T-helper 2 cell treated with Interferon-gamma antibody and Interleukin-4, amounts not matched to agents 100 ng/mL and 5 ng/mL, for 36 hours (primary cell): ENCODE data around the gene ACBD6. TPM values are rescaled to one million over a fixed set of nuclear protein-coding genes. Genes with fewer than 3 reads are reported as not detected.

Source experiments
- intact Hi-C: fragments of 100-400 bp; cut with micrococcal nuclease; formaldehyde crosslinking; loops from one replicate; pipeline ENCODE4 v1.15.1; 2023
- total RNA-seq: library from RNA; stranded (reverse); gene quantifications from 2 replicates; pipeline ENCODE4 v1.2.3, GENCODE V29; 2022

Gene ACBD6
- total RNA-seq, 1 donor from 2014 or later = 47.6 TPM

DNA sequence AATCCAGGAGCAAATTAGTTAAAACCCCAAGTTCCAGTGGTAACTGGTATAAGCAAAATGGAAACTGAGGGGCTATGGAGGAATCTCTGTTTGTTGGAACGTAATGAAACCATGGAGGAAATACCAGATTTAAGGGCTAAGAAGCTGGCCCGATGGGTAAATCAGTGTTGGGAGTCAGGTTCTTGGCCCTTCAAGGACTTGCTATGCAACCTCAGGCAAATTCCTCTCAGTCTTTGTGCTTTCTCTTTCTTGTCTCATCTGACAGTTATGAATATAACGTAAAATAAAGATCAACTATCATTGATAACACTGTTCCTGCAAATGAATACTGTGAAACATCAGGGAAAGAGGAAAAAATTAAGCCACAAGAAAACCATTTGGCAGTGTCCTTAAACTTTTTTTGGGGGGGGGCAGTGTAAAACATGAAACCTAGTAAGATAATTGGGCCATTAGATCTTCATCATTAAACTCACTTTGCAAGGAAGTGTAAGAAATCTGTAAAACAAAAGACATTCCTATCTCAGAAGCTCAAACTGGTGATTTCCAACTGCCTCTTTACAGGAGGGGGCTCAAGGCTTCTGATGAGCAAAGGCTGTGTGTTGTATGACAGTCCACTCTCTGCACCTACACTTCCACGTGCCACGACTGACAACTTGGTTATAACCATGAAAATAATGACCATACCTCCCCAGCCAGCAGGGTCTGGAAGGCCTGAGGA lies 224.7 kb downstream of the ACBD6 start:
- intact Hi-C loops = no loop called here

DNA sequence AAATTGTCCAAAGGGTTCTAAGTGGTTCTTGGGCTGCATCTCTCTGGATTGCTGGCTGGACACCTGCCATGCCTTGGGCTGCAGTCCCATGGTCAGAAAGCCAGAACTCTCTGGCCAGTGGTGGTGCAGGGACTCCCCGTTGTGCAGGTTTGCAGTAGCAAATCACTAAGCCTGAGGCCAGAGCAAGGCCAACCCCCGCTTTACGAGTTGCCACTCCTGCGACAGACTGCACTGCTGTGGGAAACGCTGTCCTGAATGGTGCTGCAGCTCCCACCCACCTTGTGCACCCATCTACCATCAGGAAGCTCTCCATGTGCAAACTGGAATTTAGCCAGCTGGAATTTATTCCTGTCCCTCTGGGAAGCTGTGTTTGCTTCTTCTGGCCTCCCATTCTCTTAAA lies 226.7 kb downstream of the ACBD6 start:
- intact Hi-C loops = no loop called here

DNA sequence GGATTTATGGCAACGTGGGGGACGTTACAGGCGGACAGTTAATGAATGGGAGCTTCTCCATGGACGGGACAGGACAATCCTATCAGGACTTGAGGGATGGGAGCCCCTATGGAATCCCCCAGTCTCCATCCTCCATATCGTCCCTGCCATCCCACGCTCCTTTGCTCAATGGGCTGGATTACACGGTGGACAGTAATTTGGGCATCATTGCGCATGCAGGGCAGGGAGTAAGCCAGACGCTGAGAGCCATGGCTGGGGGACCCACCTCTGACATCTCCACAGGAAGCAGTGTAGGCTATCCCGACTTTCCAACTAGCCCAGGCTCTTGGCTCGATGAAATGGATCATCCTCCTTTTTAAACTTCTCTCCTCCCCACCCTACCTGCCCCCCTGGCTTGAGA lies 228.2 kb downstream of the ACBD6 start:
- intact Hi-C loops = no loop called here

DNA sequence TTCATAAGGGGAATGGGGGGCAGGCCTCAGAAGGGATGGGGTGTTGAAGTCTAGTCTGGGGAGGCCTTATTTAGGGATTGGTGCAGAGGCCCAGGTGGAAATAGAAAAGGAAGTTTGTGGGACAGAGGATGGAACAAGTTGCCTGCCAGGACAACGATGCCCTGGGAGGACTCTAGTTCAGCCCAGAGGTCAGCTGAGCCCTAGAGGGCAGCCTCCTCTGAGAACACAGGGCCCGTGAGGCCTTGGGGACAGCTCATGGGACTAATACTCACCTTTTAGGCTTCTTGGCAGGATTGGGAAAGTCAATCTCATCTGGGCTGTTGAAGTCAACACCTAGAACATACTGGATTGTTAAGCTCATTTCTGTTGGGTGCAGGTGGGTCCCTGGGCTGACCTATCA lies 229.3 kb downstream of the ACBD6 start:
- intact Hi-C loops = no loop called here

DNA sequence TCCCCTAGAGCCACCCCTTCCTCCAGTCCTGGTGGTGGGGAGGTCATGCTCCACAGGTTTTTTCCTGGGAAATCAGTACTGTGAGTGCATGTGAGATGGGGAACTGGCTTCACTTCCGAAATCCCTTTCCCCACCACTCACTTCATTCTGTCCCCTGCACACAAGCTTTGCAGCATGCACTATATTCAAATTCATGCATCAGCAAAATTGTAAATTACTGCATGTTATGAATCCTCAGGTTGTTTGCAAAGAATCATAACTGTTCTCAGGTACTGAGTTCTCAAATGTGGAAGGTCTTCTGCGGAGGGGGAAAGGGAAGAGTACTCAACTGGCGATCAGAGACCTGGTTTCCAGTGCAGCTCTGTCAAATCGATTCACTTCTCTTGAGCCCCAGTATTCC lies 230.0 kb downstream of the ACBD6 start:
- intact Hi-C loops = no loop called here

DNA sequence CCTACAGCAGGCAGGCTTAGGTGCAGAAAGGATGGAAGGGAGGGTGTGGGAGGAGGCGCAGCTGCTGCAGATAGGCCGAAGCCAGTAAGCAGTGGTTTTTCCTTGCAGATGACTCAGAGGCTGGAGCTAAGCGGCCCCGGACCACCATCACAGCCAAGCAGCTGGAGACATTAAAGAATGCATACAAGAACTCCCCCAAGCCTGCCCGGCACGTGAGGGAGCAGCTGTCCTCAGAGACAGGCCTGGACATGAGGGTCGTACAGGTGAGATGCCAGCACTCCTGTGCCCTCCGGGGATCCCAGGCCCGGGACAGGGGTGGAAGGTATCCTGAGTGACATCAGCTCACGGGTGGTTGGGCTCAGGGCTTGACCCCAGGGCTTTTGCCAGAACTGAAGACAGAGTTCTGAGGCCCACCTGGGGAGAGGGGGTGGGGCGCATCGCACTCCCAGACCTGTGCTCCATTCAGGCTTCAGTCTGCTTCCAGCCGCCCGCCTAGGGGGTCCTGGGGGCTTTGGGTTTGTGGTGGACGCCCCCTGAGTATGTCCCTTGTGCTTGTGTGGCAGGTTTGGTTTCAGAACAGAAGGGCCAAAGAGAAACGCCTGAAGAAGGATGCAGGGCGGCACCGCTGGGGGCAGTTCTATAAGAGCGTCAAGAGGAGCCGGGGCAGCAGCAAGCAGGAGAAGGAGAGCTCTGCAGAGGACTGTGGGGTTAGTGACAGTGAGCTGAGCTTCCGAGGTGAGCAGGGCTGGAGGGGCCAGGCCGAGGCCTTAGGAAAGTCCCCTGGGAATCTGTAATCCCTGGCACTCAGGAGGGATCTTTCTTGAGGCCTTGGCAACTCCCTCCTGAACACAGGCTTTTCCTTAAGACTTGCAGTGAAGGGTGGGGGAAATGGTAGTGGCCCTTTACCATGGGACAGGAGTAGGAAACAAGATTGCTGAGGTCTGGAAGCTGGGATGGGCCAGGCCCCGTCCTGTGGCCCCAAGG lies 230.8 kb downstream of the ACBD6 start:
- intact Hi-C loops = no loop called here

DNA sequence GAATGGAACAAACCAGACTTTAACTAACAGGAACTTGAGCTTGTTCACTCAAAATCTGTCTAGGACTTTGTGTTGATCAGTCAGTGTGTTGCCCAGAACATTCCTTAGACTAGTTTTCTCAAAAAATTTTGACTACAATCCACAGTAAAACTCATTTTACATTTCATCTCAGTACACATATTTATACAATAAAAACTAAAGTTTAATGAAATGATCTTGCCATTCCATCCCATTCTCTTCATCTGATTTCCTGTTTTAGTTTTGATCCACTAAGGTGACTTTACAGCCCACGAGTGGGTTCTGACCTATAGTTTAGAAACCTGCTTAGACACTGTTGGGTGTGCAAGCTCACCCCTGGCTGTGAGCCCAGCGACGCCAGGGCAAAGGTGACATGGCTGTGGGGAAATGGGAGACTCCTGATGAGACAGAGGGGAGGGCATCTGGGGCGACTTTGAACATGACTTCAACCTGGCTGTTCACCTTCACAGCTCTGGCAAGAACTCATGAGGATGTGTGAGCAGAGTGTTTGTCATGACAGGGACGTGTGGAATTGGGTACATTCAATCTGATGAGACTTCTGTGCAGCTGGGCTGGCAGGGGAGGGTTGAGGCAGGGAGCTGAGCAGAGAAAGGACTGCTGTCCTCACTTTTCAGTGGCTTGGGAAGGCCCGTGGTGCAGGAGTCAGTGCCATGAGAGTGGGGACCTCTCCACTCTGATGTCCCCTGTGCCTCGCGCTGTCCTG lies 231.7 kb downstream of the ACBD6 start:
- intact Hi-C loops = no loop called here

DNA sequence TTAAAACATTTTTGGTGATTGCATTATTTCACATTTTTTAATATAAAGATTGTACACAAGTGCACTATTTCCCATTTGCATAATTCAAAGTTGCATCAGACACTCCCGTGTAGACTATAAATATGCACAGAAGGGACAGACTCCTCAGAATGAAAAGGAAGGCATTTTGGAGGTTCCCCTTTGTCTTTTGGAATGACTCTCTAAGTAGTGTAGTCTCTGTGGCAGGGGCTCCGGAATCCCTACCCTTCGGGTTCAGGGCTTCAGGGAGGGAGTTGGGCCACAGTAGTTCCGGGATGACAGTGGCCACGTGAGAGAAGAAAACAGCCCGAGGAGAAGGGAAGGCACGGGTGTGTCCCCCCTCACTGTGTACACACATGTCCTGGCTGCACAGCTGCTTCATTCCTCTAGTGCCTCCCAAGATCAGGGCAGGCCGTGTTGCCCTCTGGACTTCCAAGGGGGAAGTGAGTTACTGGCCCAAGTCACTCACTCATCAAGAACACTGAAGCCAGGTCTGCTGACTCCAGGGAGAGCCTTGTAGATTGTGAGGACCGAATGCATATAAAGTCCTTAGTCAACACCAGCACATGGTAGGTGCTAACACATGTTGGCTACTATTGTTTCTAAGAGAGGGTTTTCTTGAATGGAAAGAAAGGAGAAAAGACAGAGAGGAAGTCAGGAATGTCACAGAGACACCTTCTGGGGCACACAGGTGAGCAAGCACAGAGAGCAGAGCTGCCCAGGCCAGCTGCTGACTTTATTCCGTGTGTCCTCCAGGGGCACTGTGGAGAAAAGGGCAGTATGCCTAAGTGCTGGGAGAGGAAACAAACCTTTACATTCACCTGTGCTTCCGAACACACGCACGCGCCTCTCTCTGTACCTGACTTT lies 232.5 kb downstream of the ACBD6 start:
- intact Hi-C loops = no loop called here

DNA sequence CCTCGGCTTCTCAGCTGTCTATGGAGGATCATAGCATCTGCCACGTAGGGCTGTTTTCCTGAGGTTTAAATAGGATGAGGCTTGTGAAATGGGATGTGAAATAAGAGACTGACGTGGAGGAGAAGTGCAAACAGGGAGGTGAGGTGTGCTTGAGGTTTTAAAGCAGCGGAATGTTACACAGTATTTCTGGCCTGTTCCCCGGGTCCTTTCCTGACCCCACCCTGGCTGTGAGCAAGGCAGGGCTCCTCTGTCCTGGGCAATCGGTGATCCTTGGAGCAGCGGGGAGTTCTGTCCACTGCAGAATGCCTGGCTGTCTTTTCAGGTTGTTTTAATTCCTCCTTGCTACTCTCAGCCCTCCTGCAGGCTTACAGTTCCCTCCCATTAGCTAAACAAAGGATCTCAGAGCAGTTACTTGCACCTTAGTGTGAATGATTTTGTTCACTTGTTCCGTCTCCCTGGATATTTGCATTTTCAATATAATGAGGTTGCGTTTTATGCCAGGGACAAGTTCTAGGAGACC lies 233.8 kb downstream of the ACBD6 start:
- intact Hi-C loops = no loop called here

DNA sequence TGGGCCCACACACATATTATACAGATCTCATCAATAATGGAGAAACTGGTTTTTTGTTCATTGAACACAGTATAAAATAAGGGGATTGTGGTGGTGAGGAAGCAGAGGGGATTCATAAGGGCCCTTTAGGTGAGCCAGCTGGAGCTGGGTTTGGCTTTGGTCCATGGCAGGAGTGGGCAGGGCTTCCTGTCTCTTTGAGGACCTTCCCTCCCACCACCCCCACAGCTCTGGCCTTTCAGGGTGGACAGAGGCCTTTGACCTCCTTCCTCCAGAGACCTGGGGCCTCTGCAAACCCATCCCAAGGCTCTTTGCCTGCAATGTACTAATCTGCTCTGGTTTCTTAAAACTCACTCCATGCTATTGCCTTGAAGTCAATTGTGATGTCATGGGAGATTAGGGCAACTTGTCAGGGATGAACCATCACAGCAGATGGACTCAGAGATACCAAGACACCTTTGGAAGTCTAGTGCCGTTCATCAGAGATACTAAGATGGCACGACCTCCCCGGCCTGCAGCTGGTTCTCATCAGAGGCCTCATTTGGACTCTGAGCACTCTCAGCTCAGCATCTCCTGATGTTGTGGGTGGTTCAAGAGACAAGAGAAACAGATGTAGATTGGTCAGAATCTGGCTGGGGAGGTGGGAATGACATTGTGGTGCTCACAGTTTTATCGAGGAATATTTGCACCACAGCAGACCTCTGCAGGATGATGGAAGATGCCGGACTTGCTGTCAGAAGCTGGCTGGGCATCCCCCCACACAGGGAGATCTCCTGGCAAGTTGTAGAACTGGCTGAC lies 234.4 kb downstream of the ACBD6 start:
- intact Hi-C loops = no loop called here

DNA sequence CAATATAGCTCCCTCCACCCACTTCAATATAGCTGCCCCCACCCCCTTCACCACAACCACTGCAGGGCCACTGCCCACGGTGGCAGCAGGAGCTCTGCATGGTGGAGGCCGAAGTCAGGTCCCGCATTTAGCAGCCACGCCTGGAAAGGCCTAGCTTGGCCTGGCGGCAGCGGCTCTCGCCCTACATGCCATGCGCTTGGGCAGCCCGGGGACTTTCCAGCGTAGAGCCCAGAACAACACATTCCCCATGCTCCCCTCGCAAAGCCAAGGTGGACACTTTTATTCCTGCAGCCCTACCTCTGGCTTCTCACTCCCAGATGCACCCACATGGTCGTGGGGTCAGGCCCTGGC lies 235.2 kb downstream of the ACBD6 start:
- intact Hi-C loops = no loop called here

DNA sequence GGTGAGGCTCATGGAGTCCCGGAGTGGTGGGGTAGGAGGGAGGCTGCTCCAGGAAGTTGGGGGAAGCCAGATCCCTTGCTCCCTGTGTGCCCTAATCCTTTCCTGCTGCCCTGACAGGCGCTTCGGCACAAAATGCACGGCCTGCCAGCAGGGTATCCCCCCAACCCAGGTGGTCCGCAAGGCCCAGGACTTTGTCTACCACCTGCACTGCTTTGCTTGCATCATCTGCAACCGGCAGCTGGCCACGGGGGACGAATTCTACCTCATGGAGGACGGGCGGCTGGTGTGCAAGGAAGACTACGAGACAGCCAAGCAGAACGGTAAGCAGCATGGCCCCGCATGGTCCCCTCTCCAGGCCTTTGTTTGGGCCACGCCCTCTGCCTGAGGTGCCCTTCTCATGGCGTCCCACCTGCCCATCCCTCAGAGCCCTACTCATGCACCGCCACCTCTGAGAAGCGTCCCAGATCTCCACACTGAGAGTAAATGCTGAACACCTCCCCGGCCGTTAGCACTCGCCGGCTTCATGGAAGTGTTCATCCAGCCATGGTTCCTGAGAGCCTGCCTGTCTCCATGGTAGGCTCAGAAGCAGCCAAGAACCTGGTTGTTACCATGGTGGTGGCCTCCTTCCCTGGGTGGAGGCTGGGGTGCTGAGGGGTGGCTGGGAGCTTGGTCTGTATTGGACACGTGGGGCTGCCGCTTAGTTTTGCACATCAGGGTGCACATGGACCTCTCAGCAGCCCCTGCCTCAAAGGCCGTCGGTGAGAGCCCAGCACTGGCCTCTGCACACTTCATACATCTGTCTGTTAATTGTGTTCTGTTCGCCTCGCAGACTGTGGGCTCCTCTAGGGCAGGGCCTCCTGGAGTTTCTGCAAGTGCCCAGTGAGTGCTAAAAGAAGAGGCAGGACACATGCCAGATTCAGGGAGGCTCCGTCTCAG lies 235.8 kb downstream of the ACBD6 start:
- intact Hi-C loops = no loop called here

DNA sequence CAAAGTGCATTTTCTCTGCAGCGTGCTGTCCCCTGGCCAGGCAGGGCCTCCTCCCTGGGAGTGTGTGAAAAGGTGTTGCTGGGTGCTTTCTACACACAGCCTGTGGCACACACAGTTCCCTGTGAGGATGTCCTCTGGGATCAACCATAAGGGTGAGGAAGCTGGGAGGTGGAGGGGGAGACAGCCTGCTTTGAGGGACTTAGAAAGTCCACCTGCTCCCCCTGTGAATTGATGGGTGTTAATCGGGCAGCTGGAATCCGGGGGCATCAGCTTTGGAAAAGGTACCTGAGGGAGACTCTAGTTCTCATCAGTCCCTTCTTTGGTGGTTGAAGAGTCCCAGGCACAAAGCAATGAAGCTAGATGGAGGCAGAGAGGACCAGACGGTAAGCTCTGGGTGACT lies 236.5 kb downstream of the ACBD6 start:
- intact Hi-C loops = no loop called here

DNA sequence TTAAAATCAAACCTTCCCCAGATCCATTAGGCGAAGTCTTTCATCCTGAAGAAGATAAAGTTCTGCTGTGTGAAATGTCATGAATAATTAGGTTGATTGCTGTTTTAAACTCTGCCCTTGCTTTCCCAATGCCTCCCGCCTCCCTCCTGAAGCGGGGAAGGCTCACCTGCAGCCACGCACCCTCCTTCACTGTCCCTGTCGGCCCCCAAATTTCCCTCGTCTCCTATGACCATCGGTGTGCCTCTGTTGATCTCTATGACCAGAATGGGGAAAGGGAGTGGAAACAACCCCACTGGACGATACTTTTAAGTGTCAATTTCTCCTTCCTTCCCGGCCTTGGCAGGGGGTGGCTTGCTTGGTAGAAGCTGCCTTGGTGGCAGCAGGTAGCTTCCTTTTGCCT lies 237.2 kb downstream of the ACBD6 start:
- intact Hi-C loops = no loop called here

DNA sequence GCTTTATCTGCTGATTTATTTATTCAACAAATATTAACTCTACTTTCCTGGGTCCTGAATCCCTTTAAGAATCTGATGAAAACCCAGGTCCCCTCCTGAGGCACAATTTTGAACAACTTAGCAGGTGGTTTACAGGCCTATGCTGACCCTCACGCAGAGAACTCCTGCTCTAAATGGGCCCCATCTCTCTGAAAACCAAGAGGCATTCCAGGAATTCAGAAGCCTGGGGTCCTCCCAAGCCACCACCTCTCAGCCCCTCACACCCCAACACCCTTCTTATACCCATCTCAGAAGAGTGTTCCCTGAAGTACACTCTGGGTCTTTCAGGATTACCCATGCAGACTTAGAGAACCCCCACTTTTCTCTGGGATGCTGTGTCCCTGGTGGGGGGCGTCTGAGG lies 237.8 kb downstream of the ACBD6 start:
- intact Hi-C loops = no loop called here

DNA sequence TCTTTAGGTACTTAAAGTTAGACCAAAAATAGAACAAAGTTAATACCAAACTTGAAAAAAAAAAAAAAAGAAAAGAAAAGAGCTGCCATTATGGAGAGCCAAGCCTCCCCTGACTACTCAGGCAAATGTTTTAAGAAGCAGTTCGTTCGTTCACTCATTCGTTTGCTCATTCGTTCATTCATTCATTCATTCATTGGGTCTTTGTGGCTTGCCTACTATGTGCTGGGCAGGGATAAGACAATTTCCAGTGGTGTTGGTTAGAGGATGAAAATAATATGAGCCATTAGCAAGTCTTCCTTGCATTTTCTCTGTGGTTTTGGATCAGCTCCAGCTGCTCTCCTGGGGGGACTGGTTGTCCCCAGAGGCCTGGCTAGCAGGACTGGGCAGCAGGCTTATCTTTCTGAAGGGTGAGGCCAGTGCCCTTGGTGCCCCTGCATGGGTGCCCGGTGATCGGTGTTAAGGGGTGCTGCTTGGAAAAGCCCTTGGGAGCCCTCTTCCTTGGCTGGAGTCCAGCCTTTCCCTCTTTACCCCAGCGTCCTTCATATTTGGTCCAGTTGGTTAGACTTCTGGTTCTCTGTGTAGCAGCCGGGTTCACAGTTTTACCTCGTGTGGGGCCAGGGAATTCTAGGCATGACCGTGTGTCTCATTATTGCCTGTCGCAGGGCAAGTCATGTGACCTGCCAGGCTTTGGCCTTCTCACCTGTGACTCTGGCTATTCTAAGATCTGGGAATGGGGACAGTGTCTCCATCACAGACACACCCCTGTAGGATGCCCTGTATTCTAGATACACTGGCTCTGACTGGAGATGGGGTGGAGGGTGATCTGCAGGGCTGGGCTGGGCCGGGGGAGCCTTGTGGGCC lies 239.5 kb downstream of the ACBD6 start:
- intact Hi-C loops = no loop called here

DNA sequence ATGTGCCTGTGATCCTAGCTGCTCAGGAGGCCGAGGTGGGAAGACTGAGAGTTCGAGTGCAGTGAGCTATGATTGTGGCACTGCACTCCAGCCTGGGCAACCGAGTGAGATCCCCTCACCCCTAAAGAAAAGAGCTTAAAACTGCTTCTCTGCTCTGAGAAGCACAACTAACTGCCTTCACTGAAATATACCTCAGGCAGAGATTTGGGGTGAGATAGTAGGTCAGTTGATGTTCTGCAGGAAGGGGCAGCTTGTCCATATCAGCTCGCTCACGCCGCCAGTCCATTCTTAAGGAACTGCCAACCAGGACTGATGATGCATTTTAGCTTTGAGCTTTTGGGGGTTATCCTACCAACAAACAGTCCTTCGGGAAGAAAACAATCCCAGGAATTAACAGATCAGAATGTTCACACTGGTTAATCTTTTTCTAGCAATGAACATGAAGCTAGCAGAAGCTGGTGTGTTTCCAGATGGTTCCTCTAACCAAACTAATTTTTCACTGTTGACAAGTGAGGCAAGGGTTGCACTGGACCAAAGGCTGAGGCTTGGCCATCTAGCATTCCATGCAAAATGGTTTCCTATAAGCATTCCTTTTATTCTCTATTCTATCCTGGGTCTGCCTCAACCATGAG lies 240.7 kb downstream of the ACBD6 start:
- intact Hi-C loops = no loop called here
